ENCODE results near the gene LIMK2. TPM values are rescaled to one million over a fixed set of nuclear protein-coding genes. Genes with fewer than 3 reads are reported as not detected.

LIMK2 gene
- total RNA-seq, 1 experiment from 2014 or later, result 42.5 TPM

DNA sequence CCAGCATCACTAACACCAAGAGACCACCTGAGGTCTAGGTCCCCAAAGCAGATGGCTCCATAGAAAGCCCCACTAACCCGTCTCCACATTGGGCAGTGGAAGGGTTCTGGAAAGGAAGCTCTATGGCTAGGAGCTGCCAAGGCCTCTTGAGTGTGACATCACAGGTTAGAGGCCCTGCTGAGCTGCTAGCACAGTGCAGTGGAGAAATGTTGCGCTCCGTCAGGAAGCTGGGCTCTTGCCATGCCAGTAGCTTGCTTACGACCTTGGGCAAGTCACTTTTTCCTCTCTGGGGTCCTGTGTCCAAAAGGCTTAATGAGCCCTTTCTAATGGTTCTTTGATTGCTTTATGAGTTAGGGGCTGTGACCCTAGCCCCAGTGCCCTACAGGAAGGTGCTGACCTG is 69.6 kb downstream of the LIMK2 start:
- BruUV-seq (replicated peaks), result no TSS peak
- Histone ChIP-seq H3K4me3 (no peak overlapping the region), H3K9me3 (ENCODE audit: insufficient read depth, low read depth) (no peaks in the 10 kb centered on the region), H3K36me3 (ENCODE audit: low read depth) (no peaks in the 10 kb centered on the region), H3K9me2 (ENCODE audit: insufficient read depth) (no peaks in the 10 kb centered on the region), H3K4me2 (no peak overlapping the region), H4K20me1 (ENCODE audit: insufficient read depth) (no peaks in the 10 kb centered on the region), H2AFZ (no peak overlapping the region), H3K79me2 (ENCODE audit: low read depth) (no peaks in the 10 kb centered on the region), H3K27me3 (ENCODE audit: insufficient read depth, low read depth) (no peaks in the 10 kb centered on the region), H3F3A (ENCODE audit: insufficient read depth, low read depth) (no peaks in the 10 kb centered on the region; the same call in 1 of the 2 replicates), H3K4me1 (replicated peaks; ENCODE audit: insufficient read depth) (peaks cover 15% of the 10 kb centered on the region), H3K27ac (no peak overlapping the region)
- no peak for DNase-seq
- intact Hi-C loops (cut with micrococcal nuclease; ENCODE audit: unreplicated experiment), result no loop called here
- no peak for TF ChIP-seq EZH2 (IDR thresholded peaks at IDR 0.05; ENCODE audit: low read depth)
- CTCF ChIA-PET, result no interaction called here
- POLR2A ChIA-PET (ENCODE audit: unreplicated experiment), result interaction anchor here (0.6 to 0.7 kb wide), 2 partner anchors 48 to 332 kb away, joined by 4 to 6 read pairs; no protein-coding TSS in a partner anchor

GRCh38 chr22:31282748-31283468 is 70.8 kb downstream of the LIMK2 start:
- Histone ChIP-seq H3K79me2 (ENCODE audit: low read depth) (no peaks in the 10 kb centered on the region), H3K27ac (no peak overlapping the region), H3K27me3 (ENCODE audit: insufficient read depth, low read depth) (no peaks in the 10 kb centered on the region), H3K36me3 (ENCODE audit: low read depth) (no peaks in the 10 kb centered on the region), H3K4me2 (no peak overlapping the region), H3F3A (ENCODE audit: insufficient read depth, low read depth) (no peaks in the 10 kb centered on the region; the same call in 1 of the 2 replicates), H2AFZ (no peak overlapping the region), H3K4me1 (replicated peaks; ENCODE audit: insufficient read depth) (peaks cover 15% of the 10 kb centered on the region), H3K4me3 (no peak overlapping the region), H3K9me3 (ENCODE audit: insufficient read depth, low read depth) (no peaks in the 10 kb centered on the region), H4K20me1 (ENCODE audit: insufficient read depth) (no peaks in the 10 kb centered on the region), H3K9me2 (ENCODE audit: insufficient read depth) (no peaks in the 10 kb centered on the region)
- BruUV-seq (replicated peaks), result no TSS peak
- DNase-seq, result no peak
- POLR2A ChIA-PET (ENCODE audit: unreplicated experiment), result interaction anchor here (0.6 kb wide), 1 partner anchor 126 kb away, joined by 5 read pairs; no protein-coding TSS in a partner anchor
- intact Hi-C loops (cut with micrococcal nuclease; ENCODE audit: unreplicated experiment), result no loop called here
- no peak for TF ChIP-seq CTCF (conservative IDR thresholded peaks at IDR 0.05)
- no peak for TF ChIP-seq EZH2 (IDR thresholded peaks at IDR 0.05; ENCODE audit: low read depth)
- CTCF ChIA-PET, result no interaction called here

DNA sequence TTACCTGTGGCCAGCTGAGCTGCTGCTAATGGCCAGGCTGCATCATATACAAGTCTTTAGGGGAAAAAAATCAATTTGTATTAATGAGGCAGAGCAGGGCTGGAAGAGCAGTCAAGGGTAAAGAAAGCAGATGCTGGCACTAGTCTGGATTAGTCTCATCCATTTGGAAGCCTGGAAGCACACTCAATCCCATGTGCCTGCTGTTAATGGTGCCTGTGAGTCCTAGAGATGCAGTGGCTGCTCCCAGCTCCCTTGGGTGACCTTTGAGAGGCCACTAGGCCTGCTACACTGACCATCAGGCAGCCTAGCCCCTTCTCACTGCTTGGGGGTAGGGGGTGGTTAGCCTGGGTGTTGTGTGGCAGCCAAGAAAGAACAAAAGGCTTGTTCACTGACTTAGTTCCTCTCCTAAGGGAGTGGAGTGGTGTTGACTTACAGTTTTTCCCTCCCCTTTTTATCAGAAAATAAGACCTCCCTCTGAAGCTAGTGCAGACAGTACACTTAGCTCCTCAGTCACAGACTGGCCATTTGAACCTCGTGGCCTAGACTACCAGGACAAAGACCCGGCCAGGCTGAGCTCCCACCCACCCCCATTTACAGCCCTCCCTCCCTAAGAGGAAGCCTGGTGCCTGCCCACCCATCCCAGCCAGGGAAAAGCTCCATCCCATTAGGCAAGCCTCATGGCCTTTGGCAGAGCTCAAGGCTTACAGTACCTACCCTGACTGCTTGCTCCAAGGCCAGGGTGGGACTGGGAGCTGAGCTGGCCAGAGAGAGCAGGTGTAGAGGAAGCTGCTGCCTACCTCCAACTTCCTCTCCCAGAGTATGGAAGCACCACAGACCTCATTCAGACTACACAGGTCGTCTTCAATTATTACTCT is 72.4 kb downstream of the LIMK2 start:
- intact Hi-C loops (cut with micrococcal nuclease; ENCODE audit: unreplicated experiment), result no loop called here
- ChIA-PET POLR2A (ENCODE audit: unreplicated experiment) (no interaction called here), CTCF (no interaction called here)
- Histone ChIP-seq H3K4me1 (replicated peaks; ENCODE audit: insufficient read depth) (peaks cover 17% of the 10 kb centered on the region), H3K79me2 (ENCODE audit: low read depth) (no peaks in the 10 kb centered on the region), H3K9me2 (ENCODE audit: insufficient read depth) (no peaks in the 10 kb centered on the region), H3K36me3 (ENCODE audit: low read depth) (0 out of 2 replicates have a peak, but pooled peaks cover 3% of the 10 kb centered on the region), H3K27ac (no peak overlapping the region), H3K4me2 (no peak overlapping the region), H3K4me3 (no peak overlapping the region), H3F3A (ENCODE audit: insufficient read depth, low read depth) (no peaks in the 10 kb centered on the region; the same call in 1 of the 2 replicates), H4K20me1 (ENCODE audit: insufficient read depth) (no peaks in the 10 kb centered on the region), H3K27me3 (ENCODE audit: insufficient read depth, low read depth) (no peaks in the 10 kb centered on the region), H3K9me3 (ENCODE audit: insufficient read depth, low read depth) (no peaks in the 10 kb centered on the region), H2AFZ (no peak overlapping the region)
- no peak for DNase-seq
- no TSS peak for BruUV-seq (replicated peaks)
- TF ChIP-seq EZH2 (IDR thresholded peaks at IDR 0.05; ENCODE audit: low read depth) (no peak), CTCF (conservative IDR thresholded peaks at IDR 0.05) (no peak)
